MM.1S (cell line): Measurements from ENCODE around the gene CIBAR2.

Experiments
- CTCF ChIP-seq: fragments of 300-600 bp; sonication (generic); IDR thresholded peaks from 2 replicates; pipeline ENCODE4 v1.5.1; 2016; ENCODE audit warnings: antibody characterized with exemption, low read length, mixed read lengths
- EZH2phosphoT487 ChIP-seq: fragments of 300-600 bp; sonication (generic); IDR thresholded peaks from 2 replicates; pipeline ENCODE4 v1.6.1; 2018; ENCODE audit warnings: antibody characterized with exemption, low read length

- TF ChIP-seq CTCF (no peak), EZH2phosphoT487 (no peak)
Measured at GRCh38 chr16:85048921-85049562, 63.2 kb downstream of the CIBAR2 start.
